Panc1 (cell line): ENCODE data around the gene OR10P1. TPM values are rescaled to one million over a fixed set of nuclear protein-coding genes. Genes with fewer than 3 reads are reported as not detected.

Experiments
- ATAC-seq: fragments of 200-7000 bp; cut with Tn5 transposase; 2 replicates; pipeline ENCODE4 v1.9.1; 2020; ENCODE audit warnings: mild to moderate bottlenecking, moderate library complexity
- BruUV-seq: library from RNA; stranded (reverse); fragments of 400-500 nt; replicated peaks from 2 replicates; lab custom pipeline; 2021; lab: Mats Ljungman, UMichigan
- CTCF ChIA-PET: fragments of 300-600 bp; sonication (Branson Sonifier 250); formaldehyde crosslinking; loops from one replicate; lab custom pipeline; 2022; ENCODE audit warnings: antibody characterized with exemption; lab: Charles Lee
- POLR2A ChIA-PET: fragments of 300-600 bp; sonication (Branson Sonifier 250); formaldehyde crosslinking; loops from one replicate; lab custom pipeline; 2022; ENCODE audit warnings: antibody characterized with exemption; lab: Charles Lee
- DNase-seq: peaks from one replicate; pipeline ENCODE4 v3.0.0-alpha.2; 2010; ENCODE audit warnings: low read depth, low spot score
- H3K27ac ChIP-seq: 2 replicates; pipeline ENCODE4 v1.5.1; 2011; ENCODE audit warnings: mild to moderate bottlenecking, low read length, inconsistent platforms
- H3K27me3 ChIP-seq: fragments of 200-500 bp; sonication (Bioruptor generic); 2 replicates; pipeline ENCODE4 v1.6.0; 2014; ENCODE audit warnings: low read length, inconsistent platforms; ENCODE audit not compliant: control insufficient read depth, insufficient read depth
- H3K36me3 ChIP-seq: fragments of 200-500 bp; sonication (Bioruptor generic); 2 replicates; pipeline ENCODE4 v1.5.1; 2014; ENCODE audit warnings: inconsistent platforms, mild to moderate bottlenecking, low read length, moderate library complexity; ENCODE audit not compliant: control insufficient read depth, insufficient read depth
- H3K4me1 ChIP-seq: 2 replicates; pipeline ENCODE4 v1.5.1; 2011; ENCODE audit warnings: inconsistent platforms, mild to moderate bottlenecking, low read length, moderate library complexity; ENCODE audit not compliant: control insufficient read depth, insufficient read depth
- H3K4me3 ChIP-seq, 2 experiments: 2 replicates each; pipeline ENCODE4 v1.5.1; 2011 to 2012; ENCODE audit warnings: low read depth in 2 of 2, low read length in 2 of 2, mild to moderate bottlenecking in 2 of 2, inconsistent platforms in 1 of 2, moderate library complexity in 1 of 2
- H3K9me3 ChIP-seq: fragments of 200-500 bp; sonication (Bioruptor generic); 2 replicates; pipeline ENCODE4 v1.5.1; 2014; ENCODE audit warnings: low read depth, mild to moderate bottlenecking, inconsistent platforms, low read length, moderate library complexity; ENCODE audit not compliant: control insufficient read depth, insufficient read depth
- CTCF ChIP-seq: fragments of 450-650 bp; IDR thresholded peaks from 2 replicates; pipeline ENCODE4 v1.5.1; 2017; ENCODE audit warnings: mild to moderate bottlenecking
- POLR2AphosphoS5 ChIP-seq: IDR thresholded peaks from 2 replicates; pipeline ENCODE4 v1.6.1; 2012; ENCODE audit warnings: mild to moderate bottlenecking, low read depth, low read length, moderate library complexity
- REST ChIP-seq, 2 experiments: IDR thresholded peaks; 2 replicates each; pipeline ENCODE4 v1.6.1; 2011 to 2012; ENCODE audit warnings: low read depth in 2 of 2, control low read depth in 1 of 2, low read length in 1 of 2, mild to moderate bottlenecking in 1 of 2, moderate library complexity in 1 of 2; ENCODE audit not compliant: insufficient read depth in 1 of 2
- SIN3A ChIP-seq: IDR thresholded peaks from 2 replicates; pipeline ENCODE4 v1.6.1; 2012; ENCODE audit warnings: low read depth, mild to moderate bottlenecking, low read length, moderate library complexity, borderline replicate concordance; ENCODE audit not compliant: insufficient read depth
- TCF7L2 ChIP-seq: IDR thresholded peaks from 2 replicates; pipeline ENCODE4 v1.6.1; 2011; ENCODE audit warnings: mild to moderate bottlenecking, low read depth, low read length, inconsistent platforms
- in situ Hi-C: cut with HindIII; loops from 2 replicates; pipeline ENCODE4 v1.10.0; 2016; ENCODE audit warnings: low sequenced_read_pairs, low pct_unique_long_range_greater_than_20kb
- intact Hi-C: fragments of 100-400 bp; cut with micrococcal nuclease; formaldehyde crosslinking; loops from one replicate; pipeline ENCODE4 v1.10.0; 2022; ENCODE audit not compliant: unreplicated experiment
- total RNA-seq: library from RNA; stranded (reverse); gene quantifications from one replicate; pipeline ENCODE4 v1.2.1, GENCODE V29; 2021; ENCODE audit not compliant: unreplicated experiment

OR10P1 gene
- total RNA-seq, 1 experiment from 2014 or later: not detected

DNA sequence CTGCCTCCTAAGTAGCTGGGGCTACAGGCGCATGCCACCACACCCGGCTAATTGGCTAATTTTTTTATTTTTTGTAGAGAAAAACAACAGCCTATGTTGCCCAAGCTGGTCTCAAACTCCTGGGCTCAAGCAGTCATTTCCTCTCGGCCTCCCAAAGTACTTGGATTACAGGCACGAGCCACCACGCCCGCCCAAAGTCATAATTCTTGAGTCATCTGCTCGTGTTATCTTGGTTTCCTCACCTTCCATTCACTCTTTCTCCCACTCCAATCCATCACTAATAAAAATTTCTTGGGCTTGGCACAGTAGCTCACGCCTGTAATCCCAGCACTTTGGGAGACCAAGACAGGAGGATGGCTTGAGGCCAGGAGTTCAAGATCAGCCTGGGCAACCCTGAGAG is 39.0 kb downstream of the OR10P1 start:
- ATAC-seq: no peak
- H3K27ac ChIP-seq: no peak overlapping the region
- DNase-seq: no peak
- POLR2A ChIA-PET: no interaction called here
- TF ChIP-seq SIN3A (no peak), POLR2AphosphoS5 (no peak), CTCF (no peak), TCF7L2 (no peak), REST (IDR thresholded peaks at IDR 0.05; ENCODE audit: insufficient read depth in 1 of 2, low read depth in 2 of 2, low read length in 1 of 2) (no peak)
- no TSS peak for BruUV-seq
- CTCF ChIA-PET: no interaction called here
- in situ Hi-C loops (no loop called here), intact Hi-C loops (no loop called here)
- H3K36me3 ChIP-seq: no peaks in the 10 kb centered on the region
- peaks cover 8% of the 10 kb centered on the region; the same call in 1 of the 2 replicates for H3K27me3 ChIP-seq
- H3K4me3 ChIP-seq: no peak overlapping the region
- no peaks in the 10 kb centered on the region for H3K9me3 ChIP-seq
- no peaks in the 10 kb centered on the region for H3K4me1 ChIP-seq

- Histone ChIP-seq H3K4me3 (no peak overlapping the region), H3K9me3 (no peaks in the 10 kb centered on the region), H3K36me3 (no peaks in the 10 kb centered on the region), H3K4me1 (peaks cover 5% of the 10 kb centered on the region; the same call in 1 of the 2 replicates), H3K27me3 (peaks cover 8% of the 10 kb centered on the region; the same call in 1 of the 2 replicates), H3K27ac (no peak overlapping the region)
- in situ Hi-C loops (no loop called here), intact Hi-C loops (no loop called here)
- CTCF ChIA-PET: interaction anchor here (0.6 to 0.9 kb wide), 2 partner anchors 44 to 536 kb away, joined by 4 to 5 read pairs; partner anchors contain the start of gene RDH5
- DNase-seq (no peak), ATAC-seq (no peak)
- POLR2A ChIA-PET: no interaction called here
- TF ChIP-seq TCF7L2 (no peak), REST (IDR thresholded peaks at IDR 0.05; ENCODE audit: insufficient read depth in 1 of 2, low read depth in 2 of 2, low read length in 1 of 2) (no peak), CTCF (no peak), SIN3A (no peak), POLR2AphosphoS5 (no peak)
- no TSS peak for BruUV-seq
Observed at GRCh38 chr12:55676707-55677106, 40.0 kb downstream of the OR10P1 start.
